ENCODE measurements around the gene SESN3.
"Not testable (repeated sequence)": the region's sequence is repeated elsewhere in the genome, so short reads cannot be mapped to it uniquely, and the experiment has no call there.

SESN3 gene

GRCh38 chr11:95231127-95231880 is at the start of gene SESN3:
Gene SESN3, minus strand, starts transcription at chr11:95231202. Its CDS starts 342 bp downstream, at chr11:95230860.
- in situ Hi-C loops (cut with MboI; ENCODE audit: low sequenced_read_pairs): no loop called here

DNA sequence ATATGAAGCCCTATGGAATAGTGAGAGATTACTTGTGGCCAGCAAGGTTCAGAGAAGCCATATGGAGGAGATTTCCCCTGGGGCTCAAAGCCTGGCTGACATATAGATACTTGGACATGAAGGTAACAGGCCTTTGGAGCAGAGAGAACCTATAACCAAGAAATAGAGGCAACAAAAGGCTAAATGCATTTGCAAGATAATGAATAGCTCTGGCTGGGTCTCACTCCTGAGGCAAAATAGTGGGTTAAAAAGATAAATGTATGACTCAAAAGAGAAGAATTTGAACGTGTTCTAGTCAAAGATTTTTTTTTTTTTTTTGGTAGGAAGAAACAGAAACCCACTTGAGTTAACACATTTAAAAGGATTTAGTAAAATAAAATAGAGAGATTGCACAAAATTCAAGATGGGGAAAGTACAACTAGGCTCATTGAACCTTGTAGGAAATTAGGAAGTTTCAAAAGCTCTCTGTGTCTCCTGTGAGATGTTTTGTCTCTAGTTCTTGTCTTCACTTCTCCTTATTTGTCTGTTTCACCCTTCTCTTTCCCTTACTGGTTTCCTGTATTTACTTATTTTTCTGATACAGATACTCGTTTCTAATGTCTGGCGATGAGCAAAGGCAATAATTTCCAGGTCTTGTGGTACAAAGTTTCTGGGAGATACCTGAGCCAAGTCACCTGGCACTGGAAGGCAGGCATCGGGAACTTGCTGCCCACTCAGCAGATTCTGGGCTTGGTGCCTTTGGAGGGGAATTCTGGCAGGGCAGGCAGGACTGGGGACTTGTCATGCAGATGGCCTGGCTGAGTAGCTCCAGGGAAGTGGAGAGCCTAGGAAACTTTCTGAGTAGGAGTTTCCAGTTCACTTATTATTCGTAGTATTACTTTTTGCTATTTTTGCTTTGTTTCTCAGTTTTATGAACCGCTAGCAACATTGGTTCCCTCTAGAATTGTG is 49.2 kb upstream of the SESN3 start:
- in situ Hi-C loops (cut with MboI; ENCODE audit: low sequenced_read_pairs): no loop called here

DNA sequence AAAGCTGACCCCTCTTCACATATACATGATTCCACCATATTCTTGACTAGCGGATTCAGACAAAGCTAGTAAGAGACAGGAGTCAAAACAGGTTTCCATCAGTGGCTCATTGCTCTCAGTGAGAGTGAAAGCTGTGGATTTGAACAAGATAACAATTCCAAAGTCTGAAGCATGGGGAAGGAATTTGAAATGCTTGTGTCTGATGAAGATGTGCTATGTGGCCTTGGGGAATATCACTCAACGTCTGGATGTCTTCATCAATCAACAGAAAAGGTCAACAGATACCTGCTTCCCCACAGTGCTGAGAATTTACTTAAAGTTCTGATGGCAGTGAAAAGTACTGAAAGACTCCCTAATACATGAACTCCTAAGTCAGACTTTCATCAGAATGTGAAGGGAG is 46.9 kb upstream of the SESN3 start:
- in situ Hi-C loops (cut with MboI; ENCODE audit: low sequenced_read_pairs): no loop called here

DNA sequence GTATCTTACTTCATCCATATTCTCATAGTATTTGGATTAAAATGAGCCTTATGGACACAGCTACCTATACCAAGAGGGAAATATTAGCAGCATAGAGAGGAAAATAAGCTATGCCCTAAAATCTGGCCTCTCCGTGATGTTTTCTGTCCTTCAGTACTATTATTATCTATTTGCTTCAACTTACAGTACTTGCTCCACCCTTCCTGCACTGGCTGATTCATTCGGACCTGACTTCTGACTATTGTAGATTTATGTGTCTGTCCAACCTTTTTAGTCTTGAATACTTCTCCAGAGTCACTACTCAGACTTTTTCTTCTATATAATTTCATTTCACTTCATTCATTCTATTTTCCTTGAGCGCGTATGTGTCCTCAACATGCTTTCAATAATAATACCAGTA is 45.1 kb upstream of the SESN3 start:
- in situ Hi-C loops (cut with MboI; ENCODE audit: low sequenced_read_pairs): no loop called here

- in situ Hi-C loops (cut with MboI; ENCODE audit: low sequenced_read_pairs): not testable (repeated sequence)
Measured at GRCh38 chr11:95273618-95274017, 42.6 kb upstream of the SESN3 start.

GRCh38 chr11:95269036-95269819 is 38.2 kb upstream of the SESN3 start:
- in situ Hi-C loops (cut with MboI; ENCODE audit: low sequenced_read_pairs): no loop called here

DNA sequence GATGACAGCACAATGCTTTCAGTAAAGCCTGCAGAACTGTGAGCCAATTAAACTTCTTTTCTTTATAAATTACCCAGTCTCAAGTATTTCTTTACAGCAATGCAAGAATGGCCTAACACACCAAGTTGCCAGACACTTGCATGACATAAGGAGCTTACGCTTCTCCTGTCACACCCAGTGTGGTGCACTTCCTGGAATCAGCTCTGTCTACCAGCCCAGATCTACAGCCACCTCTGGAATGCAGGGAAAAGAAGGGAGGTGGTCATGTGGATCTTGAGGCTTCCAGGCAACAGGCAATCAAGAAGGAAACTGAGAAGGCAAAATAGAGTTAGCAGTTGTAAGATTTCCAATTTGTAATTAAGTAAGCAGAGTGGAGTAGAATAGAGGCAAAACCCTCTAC is 37.4 kb upstream of the SESN3 start:
- in situ Hi-C loops (cut with MboI; ENCODE audit: low sequenced_read_pairs): no loop called here

GRCh38 chr11:95267601-95268213 is 36.7 kb upstream of the SESN3 start:
- in situ Hi-C loops (cut with MboI; ENCODE audit: low sequenced_read_pairs): no loop called here

DNA sequence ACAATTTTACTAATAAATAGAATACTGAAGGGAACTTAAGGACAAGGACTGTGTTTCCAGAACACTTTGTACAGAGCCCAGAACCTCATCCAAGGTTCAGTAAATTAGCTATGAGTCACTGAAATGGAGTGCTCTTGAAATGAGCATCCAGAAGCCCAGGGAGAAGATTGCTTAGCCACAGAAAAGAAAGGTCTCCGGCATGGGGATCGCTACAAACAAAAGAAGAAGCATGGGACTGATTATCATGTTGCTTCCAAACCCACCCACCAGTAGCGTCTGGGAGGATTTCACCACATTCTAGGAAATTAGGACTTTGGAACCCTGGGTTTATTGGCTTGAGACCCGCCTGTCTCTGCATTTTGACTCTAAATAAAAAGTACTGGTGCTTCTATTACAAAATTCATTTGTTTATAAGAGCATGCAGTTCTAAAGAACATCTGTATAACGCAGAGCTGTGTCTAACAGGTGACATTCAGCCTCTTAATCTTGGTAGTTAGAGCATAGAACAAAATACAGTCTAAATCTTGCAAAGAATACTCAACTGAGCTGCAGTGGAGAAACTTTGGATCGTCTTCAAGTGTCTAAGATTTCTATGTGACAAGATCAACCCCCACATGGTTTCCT is 35.9 kb upstream of the SESN3 start:
- in situ Hi-C loops (cut with MboI; ENCODE audit: low sequenced_read_pairs): no loop called here

GRCh38 chr11:95264881-95265280 is 33.9 kb upstream of the SESN3 start:
- in situ Hi-C loops (cut with MboI; ENCODE audit: low sequenced_read_pairs): no loop called here

- in situ Hi-C loops (cut with MboI; ENCODE audit: low sequenced_read_pairs): no loop called here
Measured at GRCh38 chr11:95262994-95263765, 32.2 kb upstream of the SESN3 start.

DNA sequence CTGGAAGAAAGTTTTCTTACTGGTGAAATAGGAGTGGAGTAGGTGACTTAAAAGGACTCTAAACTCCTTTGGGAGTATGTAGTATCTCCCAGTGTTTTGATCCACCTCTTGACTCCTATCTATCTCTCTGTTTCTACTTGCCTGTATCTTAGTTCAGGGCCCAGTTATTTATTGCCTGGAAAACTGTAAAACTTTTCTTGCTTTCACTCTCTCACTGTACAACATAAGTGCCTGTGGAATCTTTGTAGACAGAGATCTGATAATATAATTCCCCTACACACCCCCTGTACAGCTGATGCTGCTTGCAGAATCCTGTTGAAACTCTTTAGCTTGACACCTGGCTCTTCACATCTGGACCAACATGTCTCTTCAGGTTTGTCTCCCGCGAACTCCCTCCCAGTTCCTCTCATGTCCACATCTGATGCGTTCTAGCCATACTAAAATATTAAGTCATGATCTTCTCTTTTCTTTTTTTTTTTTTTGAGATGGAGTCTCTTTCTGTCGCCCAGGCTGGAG is 26.5 kb upstream of the SESN3 start:
- in situ Hi-C loops (cut with MboI; ENCODE audit: low sequenced_read_pairs): no loop called here

DNA sequence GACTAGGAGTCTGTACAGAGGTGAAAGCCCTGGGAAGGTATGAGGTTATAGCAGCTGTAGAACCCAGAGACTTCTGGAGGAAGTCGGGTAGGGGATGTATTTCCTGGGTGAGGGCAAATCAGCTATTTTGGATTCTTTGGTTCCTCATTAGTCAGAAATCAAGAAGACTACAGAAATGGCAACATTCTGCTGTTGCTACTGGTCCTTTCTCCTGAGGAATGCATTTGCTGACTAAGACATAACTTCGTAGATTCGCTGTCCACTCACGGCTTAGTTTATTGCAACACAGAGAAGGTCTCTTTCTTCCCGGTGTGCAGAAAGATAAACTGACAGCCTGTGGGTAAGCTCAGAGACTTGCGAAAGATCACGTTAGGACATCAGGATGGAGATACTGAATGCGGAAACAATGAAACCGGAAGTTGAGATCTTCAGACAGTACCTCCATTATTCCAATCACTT is 25.3 kb upstream of the SESN3 start:
- in situ Hi-C loops (cut with MboI; ENCODE audit: low sequenced_read_pairs): no loop called here

DNA sequence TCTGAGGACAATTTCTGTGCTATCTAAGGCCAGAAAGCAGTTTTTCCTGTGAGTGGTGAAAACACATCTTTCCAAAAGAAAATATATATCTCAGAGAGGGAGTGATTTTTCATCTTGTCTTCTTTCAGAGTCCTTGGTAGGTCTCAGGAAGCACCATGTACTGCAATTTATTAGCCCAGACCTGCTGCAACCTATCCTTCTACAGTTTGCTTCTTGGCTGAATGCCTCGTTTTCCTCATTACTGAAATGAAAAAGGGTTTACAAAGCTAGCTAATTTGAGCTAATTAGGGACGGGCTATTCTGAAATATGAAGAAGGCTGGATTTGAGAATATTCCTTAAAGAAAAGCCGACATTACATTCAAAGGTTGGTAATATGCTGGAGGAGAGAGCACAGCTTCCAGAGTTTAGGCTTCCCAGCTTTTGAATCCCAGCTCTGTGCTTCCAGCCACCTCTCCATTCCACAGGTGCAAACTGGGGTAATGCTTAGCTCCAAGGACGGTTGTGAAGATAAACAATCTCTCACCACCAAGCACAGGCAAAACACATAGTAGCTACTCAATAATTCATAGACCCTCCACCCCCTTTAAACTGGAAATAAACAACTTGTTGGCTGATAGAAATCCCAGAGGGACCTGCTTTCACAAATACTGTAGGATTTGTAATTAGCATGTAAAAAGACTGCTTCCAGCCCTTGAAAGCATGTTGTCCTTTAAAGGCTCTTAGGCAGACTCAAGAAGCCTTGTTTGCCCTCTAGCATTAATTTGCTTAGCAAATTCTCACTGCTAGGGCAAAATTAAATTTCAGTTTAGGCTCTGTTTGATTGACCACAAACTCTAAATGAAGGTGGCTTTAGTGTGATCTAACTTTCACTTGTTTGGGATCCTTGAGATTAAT is 24.5 kb upstream of the SESN3 start:
- in situ Hi-C loops (cut with MboI; ENCODE audit: low sequenced_read_pairs): no loop called here

GRCh38 chr11:95254716-95255115 is 23.7 kb upstream of the SESN3 start:
- in situ Hi-C loops (cut with MboI; ENCODE audit: low sequenced_read_pairs): no loop called here

DNA sequence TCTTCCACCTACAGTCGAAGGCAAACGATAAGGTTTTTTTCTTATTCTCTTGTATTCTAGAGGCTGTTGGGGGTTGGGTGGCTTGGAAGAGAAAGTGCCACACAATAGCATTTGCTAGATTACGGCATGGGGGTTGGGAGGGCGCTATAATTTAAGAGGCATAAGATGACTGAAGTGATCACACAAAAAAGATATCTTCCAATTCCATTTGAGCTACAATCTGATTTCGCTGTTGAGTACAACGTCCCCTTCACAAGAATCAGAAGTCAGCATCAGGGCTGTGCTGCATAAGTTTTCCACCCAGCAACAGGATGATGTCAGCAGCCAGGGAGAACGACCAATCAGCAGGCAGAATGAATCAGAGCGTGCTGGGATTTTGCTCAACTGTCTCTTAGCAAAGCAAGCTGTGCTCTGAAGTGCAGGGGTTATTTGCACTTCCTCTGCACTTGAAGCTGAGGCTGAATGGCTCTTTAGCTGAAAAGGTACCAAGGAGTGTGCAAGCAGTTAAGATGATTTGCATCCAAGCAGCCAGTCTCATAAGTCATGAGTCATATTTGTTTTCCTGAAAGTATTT is 23.2 kb upstream of the SESN3 start:
- in situ Hi-C loops (cut with MboI; ENCODE audit: low sequenced_read_pairs): no loop called here

- in situ Hi-C loops (cut with MboI; ENCODE audit: low sequenced_read_pairs): no loop called here
Measured at GRCh38 chr11:95253141-95253540, 22.1 kb upstream of the SESN3 start.

DNA sequence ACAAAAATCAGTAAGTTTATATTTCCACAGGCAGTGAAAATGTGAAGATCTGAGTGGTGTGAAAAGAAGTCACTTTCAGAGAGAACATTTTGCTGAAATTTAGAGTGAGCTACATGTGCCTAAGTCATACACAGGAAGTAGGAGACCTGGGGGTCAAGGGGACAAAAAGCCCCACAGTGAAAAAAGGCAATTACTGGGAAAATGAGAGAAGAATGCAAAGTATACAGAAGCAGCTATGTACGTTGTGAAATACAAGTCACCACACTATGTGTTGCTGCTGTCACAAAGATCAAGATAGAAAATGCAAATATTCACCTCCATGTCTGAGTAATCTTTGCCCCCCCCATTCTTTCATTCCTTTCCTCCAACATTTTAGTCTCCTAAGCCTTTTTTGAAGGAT is 21.6 kb upstream of the SESN3 start:
- in situ Hi-C loops (cut with MboI; ENCODE audit: low sequenced_read_pairs): no loop called here
